A549 (cell line): Measurements from ENCODE around the gene NME5. TPM values are rescaled to one million over a fixed set of nuclear protein-coding genes. Genes with fewer than 3 reads are reported as not detected.
"Not testable (repeated sequence)": the region's sequence is repeated elsewhere in the genome, so short reads cannot be mapped to it uniquely, and the experiment has no call there.

Experiments used
- ATAC-seq, 2 experiments: fragments of 200-7000 bp in 1 of 2; fragments of >200 bp in 1 of 2; cut with Nextera tagmentation in 1 of 2; cut with Tn5 transposase in 1 of 2; 3 replicates each; pipeline versions ENCODE4 v1.8.0 to v1.9.1; 2018 to 2020; ENCODE audit warnings: mild to moderate bottlenecking in 1 of 2, moderate library complexity in 1 of 2
- CTCF ChIA-PET: fragments of 300-600 bp; sonication (Branson Sonifier 250); formaldehyde crosslinking; extraction: SDS; loops from one replicate; lab custom pipeline; 2021; ENCODE audit warnings: antibody characterized with exemption, inconsistent platforms; lab: Yijun Ruan, JAX
- POLR2A ChIA-PET: fragments of 350-600 bp; formaldehyde crosslinking; extraction: SDS; loops from one replicate; lab custom pipeline; 2021; ENCODE audit warnings: antibody characterized with exemption, inconsistent platforms; lab: Yijun Ruan, JAX
- DNase-seq, 2 experiments: peaks; one replicate each; pipeline versions ENCODE4 v3.0.0 to v3.0.0-alpha.2; 2011 to 2016; ENCODE audit warnings: low read depth in 1 of 2, low spot score in 1 of 2
- FAIRE-seq: peaks from 2 replicates; lab custom pipeline; 2011; peaks lifted over from hg19 to GRCh38; lab: Jason Lieb, UNC
- H3K27ac ChIP-seq, 2 experiments: fragments of >200 bp; sonication (Bioruptor Twin); formaldehyde crosslinking; 3 replicates each; pipeline ENCODE4 v1.5.1; 2016 to 2017
- H3K4me1 ChIP-seq: fragments of >200 bp; sonication (Bioruptor Twin); formaldehyde crosslinking; 3 replicates; pipeline ENCODE4 v1.6.1; 2016
- H3K4me2 ChIP-seq: fragments of >200 bp; sonication (Bioruptor Twin); formaldehyde crosslinking; 3 replicates; pipeline ENCODE4 v1.6.1; 2016
- H3K4me3 ChIP-seq: fragments of >200 bp; sonication (Bioruptor Twin); formaldehyde crosslinking; 3 replicates; pipeline ENCODE4 v1.5.1; 2016
- H3K9me3 ChIP-seq: fragments of >200 bp; sonication (Bioruptor Twin); formaldehyde crosslinking; 3 replicates; pipeline ENCODE4 v1.6.1; 2016
- ATOH8 ChIP-seq: fragments of 250-450 bp; sonication (Bioruptor Pico); IDR thresholded peaks from 2 replicates; pipeline ENCODE4 v1.5.0; 2020; ENCODE audit warnings: low read depth, mild to moderate bottlenecking, moderate library complexity
- BHLHE40 ChIP-seq: IDR thresholded peaks from 2 replicates; pipeline ENCODE4 v1.6.1; 2012; ENCODE audit warnings: low read depth, low read length, inconsistent platforms
- CEBPB ChIP-seq, 2 experiments: fragments of >200 bp in 1 of 2; sonication (Bioruptor Twin) in 1 of 2; formaldehyde crosslinking in 1 of 2; IDR thresholded peaks; 2 replicates each; pipeline ENCODE4 v1.6.1; 2012 to 2016
- CHD4 ChIP-seq: fragments of 200-600 bp; sonication (generic); IDR thresholded peaks from 2 replicates; pipeline ENCODE4 v1.6.1; 2016; ENCODE audit warnings: antibody characterized with exemption, mild to moderate bottlenecking, borderline replicate concordance
- EHMT2 ChIP-seq: fragments of 200-600 bp; sonication (generic); IDR thresholded peaks from 2 replicates; pipeline ENCODE4 v1.6.1; 2016; ENCODE audit warnings: antibody characterized with exemption, low read depth, mild to moderate bottlenecking, moderate library complexity
- FOSL2 ChIP-seq, 2 experiments: fragments of 450-650 bp in 1 of 2; fragments of >200 bp in 1 of 2; sonication (Bioruptor Twin) in 1 of 2; formaldehyde crosslinking; IDR thresholded peaks; 2 replicates each; pipeline versions ENCODE4 v1.5.0 to v1.6.1; 2016 to 2020; ENCODE audit warnings: mild to moderate bottlenecking in 1 of 2, moderate library complexity in 1 of 2
- FOXS1 ChIP-seq: fragments of 250-450 bp; sonication (Bioruptor Pico); IDR thresholded peaks from 2 replicates; pipeline ENCODE4 v1.5.0; 2020; ENCODE audit warnings: mild to moderate bottlenecking, moderate library complexity
- GATA3 ChIP-seq: IDR thresholded peaks from 2 replicates; pipeline ENCODE4 v1.6.1; 2012; ENCODE audit warnings: borderline replicate concordance
- HEYL ChIP-seq: fragments of 250-450 bp; sonication (Bioruptor Pico); IDR thresholded peaks from 2 replicates; pipeline ENCODE4 v1.8.0; 2021; ENCODE audit warnings: mild to moderate bottlenecking, moderate library complexity
- HOXA7 ChIP-seq: fragments of 250-450 bp; sonication (Bioruptor Pico); IDR thresholded peaks from 2 replicates; pipeline ENCODE4 v1.5.0; 2020; ENCODE audit warnings: mild to moderate bottlenecking, moderate library complexity
- NFE2L2 ChIP-seq: fragments of 150-350 bp; conservative IDR thresholded peaks from 2 replicates; pipeline ENCODE4 v1.6.1; 2014; ENCODE audit warnings: low read length
- POLR2A ChIP-seq: IDR thresholded peaks from 2 replicates; pipeline ENCODE4 v1.6.1; 2012; ENCODE audit warnings: mild to moderate bottlenecking, low read length
- RAD21 ChIP-seq, 2 experiments: fragments of >200 bp in 1 of 2; sonication (Bioruptor Twin) in 1 of 2; formaldehyde crosslinking in 1 of 2; IDR thresholded peaks in 1 of 2; conservative IDR thresholded peaks in 1 of 2; 2 replicates in 1 of 2; 3 replicates in 1 of 2; pipeline ENCODE4 v1.6.1; 2012 to 2018; ENCODE audit warnings: inconsistent platforms in 1 of 2
- REST ChIP-seq: fragments of 200-600 bp; sonication (generic); IDR thresholded peaks from 2 replicates; pipeline ENCODE4 v1.6.1; 2016; ENCODE audit warnings: antibody characterized with exemption, mild to moderate bottlenecking, moderate library complexity
- SMC3 ChIP-seq: fragments of >200 bp; sonication (Bioruptor Twin); formaldehyde crosslinking; IDR thresholded peaks from 3 replicates; pipeline ENCODE4 v1.6.1; 2018; ENCODE audit warnings: inconsistent platforms
- TFCP2L1 ChIP-seq: fragments of 250-450 bp; sonication (Bioruptor Pico); IDR thresholded peaks from 2 replicates; pipeline ENCODE4 v1.5.0; 2021; ENCODE audit warnings: mild to moderate bottlenecking
- TP53 ChIP-seq: fragments of 250-450 bp; sonication (Bioruptor Pico); IDR thresholded peaks from 2 replicates; pipeline ENCODE4 v1.5.0; 2021; ENCODE audit warnings: mild to moderate bottlenecking, moderate library complexity
- WGBS: methylation state at CpG from one replicate; pipeline ENCODE4 v1.1.6; 2017; ENCODE audit errors: missing lambda C conversion rate; 5-methylcytosine and 5-hydroxymethylcytosine counted together
- polyA plus RNA-seq, 4 experiments: library from polyadenylated mRNA; depleted of rRNA in 3 of 4; stranded (reverse); fragments of >200 nt; fragmentation: RNase III in 1 of 4; extraction: RNeasy Plus Mini Kit Qiagen cat#74134 plus additional on column Dnase treatment in 1 of 4; gene quantifications; 2 replicates in 3 of 4; 3 replicates in 1 of 4; pipeline ENCODE4 v1.2.3, GENCODE V29; 2011 to 2017
- TF ChIP-seq, protein P1 (sequence below): fragments of >200 bp; sonication (Bioruptor Twin); formaldehyde crosslinking; IDR thresholded peaks from 3 replicates; pipeline ENCODE4 v1.5.1; 2016
- TF ChIP-seq, protein P2 (sequence below): fragments of 250-450 bp; sonication (Bioruptor Pico); IDR thresholded peaks from 2 replicates; pipeline ENCODE4 v1.5.0; 2021; ENCODE audit warnings: mild to moderate bottlenecking, moderate library complexity, borderline replicate concordance

NME5 gene
- polyA plus RNA-seq, 2 of the 4 experiments (the other 2 are of a cell fraction), result not detected

DNA sequence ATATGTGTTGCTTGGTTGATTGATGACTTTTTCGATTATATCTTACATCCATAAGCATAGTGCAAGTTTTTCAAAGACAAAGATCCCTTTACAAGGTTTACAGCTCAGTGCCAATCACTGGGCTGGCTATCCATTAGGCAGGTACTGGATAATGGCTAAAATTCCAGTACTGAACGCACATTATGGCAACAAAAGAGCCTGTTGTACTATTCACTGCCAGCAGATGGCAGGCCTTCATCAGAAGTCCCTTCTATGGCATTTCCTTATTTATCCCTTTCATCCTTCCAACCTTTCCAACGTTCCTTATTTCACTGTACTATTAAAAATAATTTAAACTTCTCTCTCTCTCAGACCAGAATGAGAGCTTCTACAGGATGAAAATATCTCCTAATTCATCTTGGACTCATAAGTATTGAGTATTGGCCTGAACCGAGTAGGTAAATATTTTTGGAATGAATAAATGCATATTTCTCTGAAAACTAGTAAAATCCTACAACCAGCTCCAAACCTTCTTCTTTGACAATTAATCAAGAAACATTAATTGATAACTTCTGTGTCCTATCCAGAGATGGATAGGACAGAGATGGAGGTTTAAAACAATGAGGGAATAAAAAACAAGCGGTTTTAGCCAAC is 62.0 kb downstream of the NME5 start:
- DNase-seq (peak; percentile 73 to 78), ATAC-seq (peak; percentile 89 to 92), FAIRE-seq (peak; percentile 43)
- WGBS, result 26% methylated on average over 5 of the region's 5 CpGs
- CTCF ChIA-PET, result interaction anchor here (0.5 to 17.5 kb wide), 44 partner anchors 9 to 1548 kb away, joined by 3 to 291 read pairs (median 4); partner anchors contain the start of genes FAM13B, KIF20A and NME5
- no peaks in the 10 kb centered on the region for H3K9me3 ChIP-seq
- no peak overlapping the region for H3K4me3 ChIP-seq
- POLR2A ChIA-PET, result interaction anchor here (1.0 kb wide), 1 partner anchor 56 kb away, joined by 5 read pairs; no protein-coding TSS in a partner anchor
- TF ChIP-seq RAD21 (conservative IDR thresholded peaks at IDR 0.05 in 1 of 2, IDR thresholded peaks at IDR 0.05 in 1 of 2), result peak; percentile 89 to 93
- TF ChIP-seq, protein P1, sequence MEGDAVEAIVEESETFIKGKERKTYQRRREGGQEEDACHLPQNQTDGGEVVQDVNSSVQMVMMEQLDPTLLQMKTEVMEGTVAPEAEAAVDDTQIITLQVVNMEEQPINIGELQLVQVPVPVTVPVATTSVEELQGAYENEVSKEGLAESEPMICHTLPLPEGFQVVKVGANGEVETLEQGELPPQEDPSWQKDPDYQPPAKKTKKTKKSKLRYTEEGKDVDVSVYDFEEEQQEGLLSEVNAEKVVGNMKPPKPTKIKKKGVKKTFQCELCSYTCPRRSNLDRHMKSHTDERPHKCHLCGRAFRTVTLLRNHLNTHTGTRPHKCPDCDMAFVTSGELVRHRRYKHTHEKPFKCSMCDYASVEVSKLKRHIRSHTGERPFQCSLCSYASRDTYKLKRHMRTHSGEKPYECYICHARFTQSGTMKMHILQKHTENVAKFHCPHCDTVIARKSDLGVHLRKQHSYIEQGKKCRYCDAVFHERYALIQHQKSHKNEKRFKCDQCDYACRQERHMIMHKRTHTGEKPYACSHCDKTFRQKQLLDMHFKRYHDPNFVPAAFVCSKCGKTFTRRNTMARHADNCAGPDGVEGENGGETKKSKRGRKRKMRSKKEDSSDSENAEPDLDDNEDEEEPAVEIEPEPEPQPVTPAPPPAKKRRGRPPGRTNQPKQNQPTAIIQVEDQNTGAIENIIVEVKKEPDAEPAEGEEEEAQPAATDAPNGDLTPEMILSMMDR, result peak; percentile 94
- TF ChIP-seq SMC3, result peak; percentile 89
- no peak for TF ChIP-seq ATOH8 (CRISPR knock-in tag)
- H3K27ac ChIP-seq, result no peak overlapping the region
- no peak overlapping the region; the same call in 2 of the 3 replicates for H3K4me2 ChIP-seq
- no peaks in the 10 kb centered on the region for H3K4me1 ChIP-seq

DNA sequence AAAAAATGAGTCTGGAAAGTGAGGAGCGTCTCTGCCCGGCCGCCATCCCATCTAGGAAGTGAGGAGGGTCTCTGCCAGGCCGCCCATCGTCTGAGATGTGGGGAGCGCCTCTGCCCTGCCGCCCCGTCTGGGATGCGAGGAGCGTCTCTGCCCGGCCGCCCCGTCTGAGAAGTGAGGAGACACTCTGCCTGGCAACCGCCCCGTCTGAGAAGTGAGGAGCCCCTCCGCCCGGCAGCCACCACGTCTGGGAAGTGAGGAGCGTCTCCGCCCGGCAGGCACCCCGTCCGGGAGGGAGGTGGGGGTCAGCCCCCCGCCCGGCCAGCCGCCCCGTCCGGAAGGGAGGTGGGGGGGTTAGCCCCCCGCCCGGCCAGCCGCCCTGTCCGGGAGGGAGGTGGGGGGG is 69.2 kb downstream of the NME5 start:
- H3K4me1 ChIP-seq, POLR2A ChIA-PET, H3K4me3 ChIP-seq, H3K4me2 ChIP-seq, FAIRE-seq, ATAC-seq, H3K27ac ChIP-seq, H3K9me3 ChIP-seq, DNase-seq: not testable (repeated sequence)
- 95% methylated on average over 6 of the region's 32 CpGs for WGBS
- CTCF ChIA-PET, result interaction anchor here (0.9 to 18.0 kb wide), 20 partner anchors 8 to 453 kb away, joined by 3 to 402 read pairs (median 6); partner anchors contain the start of genes FAM13B and WNT8A

DNA sequence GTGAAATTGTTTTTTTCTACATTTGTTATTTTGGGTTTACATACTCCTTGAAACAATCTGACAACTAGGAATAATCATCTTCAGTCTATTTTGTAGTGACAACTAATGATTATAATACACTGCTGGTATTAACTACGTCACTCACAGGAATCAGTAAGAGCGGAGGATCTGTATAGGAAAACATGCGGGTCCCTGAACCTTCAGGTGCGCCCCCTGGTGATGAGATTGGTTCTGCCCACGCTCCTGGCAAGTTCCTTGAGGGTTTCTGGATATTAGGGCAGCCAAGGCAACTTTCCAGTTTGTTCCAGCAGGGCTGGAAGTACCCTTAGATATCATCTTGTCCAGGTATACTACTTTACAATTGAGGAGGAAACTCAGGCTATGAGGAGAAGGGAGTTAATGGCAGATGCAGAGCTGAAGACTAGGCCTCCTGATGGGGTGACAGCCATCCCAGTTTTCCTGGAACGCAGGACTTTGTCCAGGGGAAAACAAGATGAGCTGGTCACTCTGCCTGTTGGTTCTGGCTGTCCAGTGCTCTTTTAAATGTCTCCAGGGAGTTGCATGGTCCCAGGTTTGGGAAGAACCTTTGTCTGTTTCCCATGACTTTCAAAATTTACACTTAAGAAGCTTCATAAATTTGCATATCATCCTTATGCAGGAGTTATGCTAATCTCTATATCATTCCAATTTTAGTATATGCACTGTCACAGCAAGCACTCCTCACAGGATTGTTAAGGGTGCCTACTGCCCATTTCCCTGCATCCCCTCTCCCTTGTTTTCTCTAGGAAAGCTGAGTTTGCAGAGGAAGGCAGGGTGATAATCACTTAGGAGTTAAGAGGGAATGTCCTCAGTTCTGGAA is 70.3 kb downstream of the NME5 start:
- FAIRE-seq, result no peak
- POLR2A ChIA-PET, result no interaction called here
- WGBS, result 14% methylated on average over 6 of the region's 6 CpGs
- TF ChIP-seq BHLHE40 (no peak), HEYL (CRISPR knock-in tag) (no peak), GATA3 (no peak), CEBPB (IDR thresholded peaks at IDR 0.05) (no peak), FOXS1 (CRISPR knock-in tag) (no peak), CHD4 (no peak), FOSL2 (IDR thresholded peaks at IDR 0.05) (no peak), FOSL2 (CRISPR knock-in tag; IDR thresholded peaks at IDR 0.05) (no peak), SMC3 (peak; percentile 89), TP53 (no peak), RAD21 (conservative IDR thresholded peaks at IDR 0.05 in 1 of 2, IDR thresholded peaks at IDR 0.05 in 1 of 2) (peak; percentile 62 to 77), TFCP2L1 (CRISPR knock-in tag) (no peak), HOXA7 (no peak), REST (no peak), EHMT2 (no peak), POLR2A (no peak), NFE2L2 (peak; percentile 45)
- TF ChIP-seq, protein P2, sequence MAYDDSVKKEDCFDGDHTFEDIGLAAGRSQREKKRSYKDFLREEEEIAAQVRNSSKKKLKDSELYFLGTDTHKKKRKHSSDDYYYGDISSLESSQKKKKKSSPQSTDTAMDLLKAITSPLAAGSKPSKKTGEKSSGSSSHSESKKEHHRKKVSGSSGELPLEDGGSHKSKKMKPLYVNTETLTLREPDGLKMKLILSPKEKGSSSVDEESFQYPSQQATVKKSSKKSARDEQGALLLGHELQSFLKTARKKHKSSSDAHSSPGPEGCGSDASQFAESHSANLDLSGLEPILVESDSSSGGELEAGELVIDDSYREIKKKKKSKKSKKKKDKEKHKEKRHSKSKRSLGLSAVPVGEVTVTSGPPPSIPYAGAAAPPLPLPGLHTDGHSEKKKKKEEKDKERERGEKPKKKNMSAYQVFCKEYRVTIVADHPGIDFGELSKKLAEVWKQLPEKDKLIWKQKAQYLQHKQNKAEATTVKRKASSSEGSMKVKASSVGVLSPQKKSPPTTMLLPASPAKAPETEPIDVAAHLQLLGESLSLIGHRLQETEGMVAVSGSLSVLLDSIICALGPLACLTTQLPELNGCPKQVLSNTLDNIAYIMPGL (CRISPR knock-in tag), result no peak

More for the DNA sequence above, 70.3 kb downstream of the NME5 start:
- H3K27ac ChIP-seq, result no peak overlapping the region
- H3K4me3 ChIP-seq, result no peak overlapping the region
- DNase-seq (peak; percentile 79 to 85), ATAC-seq (peak; percentile 98)
- no peaks in the 10 kb centered on the region for H3K4me1 ChIP-seq
- peak overlapping the region; percentile 63 for H3K4me2 ChIP-seq
- H3K9me3 ChIP-seq, result no peaks in the 10 kb centered on the region
- CTCF ChIA-PET, result interaction anchor here (0.7 to 18.0 kb wide), 41 partner anchors 9 to 1340 kb away, joined by 3 to 402 read pairs (median 4); partner anchors contain the start of genes FAM13B, PKD2L2 and WNT8A
